Uterus (tissue), 2 donors: Measurements from ENCODE around the gene GLIPR1L1.

ENCODE experiments used
- CTCF ChIP-seq, 4 experiments: fragments of 200-600 bp in 2 of 4; fragments of 450-650 bp in 2 of 4; sonication (generic) in 2 of 4; IDR thresholded peaks; one replicate each; pipeline ENCODE4 v1.5.1; 2016 to 2019; ENCODE audit warnings: antibody characterized with exemption in 4 of 4, mild to moderate bottlenecking in 2 of 4, moderate library complexity in 1 of 4
- POLR2A ChIP-seq, 2 donors: fragments of 450-650 bp; IDR thresholded peaks; one replicate each; pipeline ENCODE4 v1.6.1; 2016; ENCODE audit warnings: antibody characterized with exemption in 2 of 2, mild to moderate bottlenecking in 1 of 2, moderate library complexity in 1 of 2

- TF ChIP-seq POLR2A (IDR thresholded peaks at IDR 0.05): no peak
- no peak for TF ChIP-seq CTCF (IDR thresholded peaks at IDR 0.05)
Observed at GRCh38 chr12:75302225-75302624, 32.2 kb upstream of the GLIPR1L1 start.
